H9 (cell line): ENCODE data around the gene IFIH1. TPM values are rescaled to one million over a fixed set of nuclear protein-coding genes. Genes with fewer than 3 reads are reported as not detected.

Experiments used
- DNase-seq: peaks from one replicate; pipeline ENCODE4 v3.0.0-alpha.2; 2017
- H2AFZ ChIP-seq: one replicate; pipeline ENCODE4 v1.6.1; 2013; ENCODE audit warnings: mild to moderate bottlenecking, low read length, control low read depth, moderate library complexity
- H2AK5ac ChIP-seq: 2 replicates; pipeline ENCODE4 v1.6.1; 2013; ENCODE audit warnings: low read length, control low read depth, mixed read lengths; ENCODE audit not compliant: insufficient read length
- H2BK120ac ChIP-seq: one replicate; pipeline ENCODE4 v1.6.1; 2013; ENCODE audit warnings: low read depth, mild to moderate bottlenecking, low read length, control low read depth, inconsistent platforms; ENCODE audit not compliant: poor library complexity, severe bottlenecking
- H2BK12ac ChIP-seq: 2 replicates; pipeline ENCODE4 v1.6.1; 2013; ENCODE audit warnings: low read length, control low read depth, mixed read lengths, low read depth; ENCODE audit not compliant: insufficient read length
- H2BK15ac ChIP-seq: 2 replicates; pipeline ENCODE4 v1.6.1; 2013; ENCODE audit warnings: low read depth, low read length, control low read depth
- H2BK20ac ChIP-seq: one replicate; pipeline ENCODE4 v1.6.1; 2013; ENCODE audit warnings: low read depth, mild to moderate bottlenecking, low read length, control low read depth, inconsistent platforms; ENCODE audit not compliant: poor library complexity, severe bottlenecking
- H2BK5ac ChIP-seq: 2 replicates; pipeline ENCODE4 v1.6.1; 2013; ENCODE audit warnings: low read length, control low read depth, mixed read lengths; ENCODE audit not compliant: insufficient read length
- H3K14ac ChIP-seq: 2 replicates; pipeline ENCODE4 v1.6.1; 2013; ENCODE audit warnings: low read length, control low read depth; ENCODE audit not compliant: insufficient read depth
- H3K18ac ChIP-seq: 2 replicates; pipeline ENCODE4 v1.6.1; 2013; ENCODE audit warnings: low read depth, mild to moderate bottlenecking, mixed read lengths, low read length, control low read depth; ENCODE audit not compliant: insufficient read length
- H3K23ac ChIP-seq: 2 replicates; pipeline ENCODE4 v1.6.1; 2013; ENCODE audit warnings: low read length, control low read depth, mixed read lengths, low read depth; ENCODE audit not compliant: insufficient read length
- H3K23me2 ChIP-seq: 2 replicates; pipeline ENCODE4 v1.6.1; 2013; ENCODE audit warnings: low read depth, mild to moderate bottlenecking, mixed read lengths, low read length, control low read depth; ENCODE audit not compliant: insufficient read length, poor library complexity, severe bottlenecking
- H3K27ac ChIP-seq: 2 replicates; pipeline ENCODE4 v1.5.1; 2013; ENCODE audit warnings: low read length, control low read depth, mixed read lengths, low read depth; ENCODE audit not compliant: insufficient read length
- H3K27me3 ChIP-seq: 2 replicates; pipeline ENCODE4 v1.6.1; 2013; ENCODE audit warnings: low read length, control low read depth, inconsistent platforms; ENCODE audit not compliant: insufficient read depth
- H3K4ac ChIP-seq: 2 replicates; pipeline ENCODE4 v1.6.1; 2013; ENCODE audit warnings: low read depth, mild to moderate bottlenecking, control low read depth, inconsistent platforms, low read length, moderate library complexity
- H3K4me1 ChIP-seq: 2 replicates; pipeline ENCODE4 v1.6.1; 2013; ENCODE audit warnings: low read length, control low read depth, inconsistent platforms; ENCODE audit not compliant: insufficient read depth
- H3K4me2 ChIP-seq: 2 replicates; pipeline ENCODE4 v1.6.1; 2013; ENCODE audit warnings: low read length, control low read depth, mixed read lengths; ENCODE audit not compliant: insufficient read length, insufficient read depth
- H3K56ac ChIP-seq: 2 replicates; pipeline ENCODE4 v1.6.1; 2013; ENCODE audit warnings: low read depth, mild to moderate bottlenecking, mixed read lengths, low read length, control low read depth; ENCODE audit not compliant: insufficient read length
- H3K79me1 ChIP-seq: 2 replicates; pipeline ENCODE4 v1.6.1; 2013; ENCODE audit warnings: low read depth, mild to moderate bottlenecking, moderate library complexity, low read length, control low read depth, inconsistent platforms; ENCODE audit not compliant: insufficient read depth, poor library complexity, severe bottlenecking
- H3K79me2 ChIP-seq: 2 replicates; pipeline ENCODE4 v1.6.1; 2013; ENCODE audit warnings: low read length, control low read depth, inconsistent platforms; ENCODE audit not compliant: insufficient read depth
- H3K9ac ChIP-seq: 2 replicates; pipeline ENCODE4 v1.6.1; 2013; ENCODE audit warnings: low read length, control low read depth, mixed read lengths; ENCODE audit not compliant: insufficient read length; ENCODE audit errors: extremely low read depth
- H3K9me3 ChIP-seq: one replicate; pipeline ENCODE4 v1.6.1; 2013; ENCODE audit warnings: low read depth, low read length, inconsistent platforms; ENCODE audit not compliant: control insufficient read depth
- H3T11ph ChIP-seq: one replicate; pipeline ENCODE4 v1.6.1; 2013; ENCODE audit warnings: mild to moderate bottlenecking, low read length, control low read depth, inconsistent platforms
- H4K20me1 ChIP-seq: one replicate; pipeline ENCODE4 v1.6.1; 2013; ENCODE audit not compliant: control insufficient read depth, insufficient read length, insufficient read depth
- H4K5ac ChIP-seq: 2 replicates; pipeline ENCODE4 v1.6.1; 2013; ENCODE audit warnings: low read depth, mild to moderate bottlenecking, mixed read lengths, low read length, control low read depth; ENCODE audit not compliant: insufficient read length
- H4K8ac ChIP-seq: replicated peaks from 2 replicates; pipeline ENCODE4 v1.6.1; 2013; ENCODE audit warnings: low read length, control low read depth, mixed read lengths, low read depth; ENCODE audit not compliant: insufficient read length
- H4K91ac ChIP-seq: 2 replicates; pipeline ENCODE4 v1.6.1; 2013; ENCODE audit warnings: low read depth, mild to moderate bottlenecking, moderate library complexity, mixed read lengths, low read length, control low read depth; ENCODE audit not compliant: insufficient read length
- H3K27ac Mint-ChIP-seq, 3 experiments: 2 replicates in 2 of 3; 3 replicates in 1 of 3; pipeline ENCODE4 v1.8.0; 2020 to 2021; ENCODE audit warnings: mixed read lengths in 3 of 3, mild to moderate bottlenecking in 1 of 3, moderate library complexity in 1 of 3
- H3K27me3 Mint-ChIP-seq: 2 replicates; pipeline ENCODE4 v1.8.0; 2021; ENCODE audit warnings: low read depth, mild to moderate bottlenecking, moderate library complexity, mixed read lengths
- H3K36me3 Mint-ChIP-seq, 3 experiments: 2 replicates in 2 of 3; 3 replicates in 1 of 3; pipeline ENCODE4 v1.8.0; 2020 to 2021; ENCODE audit warnings: low read depth in 3 of 3, mixed read lengths in 3 of 3; ENCODE audit not compliant: insufficient read depth in 1 of 3
- H3K4me1 Mint-ChIP-seq, 2 experiments: 2 replicates each; pipeline ENCODE4 v1.8.0; 2020; ENCODE audit warnings: mixed read lengths in 2 of 2
- H3K4me3 Mint-ChIP-seq, 2 experiments: 2 replicates in 1 of 2; 3 replicates in 1 of 2; pipeline ENCODE4 v1.8.0; 2020 to 2021; ENCODE audit warnings: mild to moderate bottlenecking in 2 of 2, mixed read lengths in 2 of 2, moderate library complexity in 1 of 2
- H3K9me3 Mint-ChIP-seq, 2 experiments: 2 replicates in 1 of 2; 3 replicates in 1 of 2; pipeline ENCODE4 v1.8.0; 2020; ENCODE audit warnings: mild to moderate bottlenecking in 2 of 2, mixed read lengths in 2 of 2, moderate library complexity in 1 of 2
- CTCF ChIP-seq: fragments of 200-600 bp; sonication (generic); conservative IDR thresholded peaks from 3 replicates; pipeline ENCODE4 v1.8.0; 2021; ENCODE audit warnings: antibody characterized with exemption, mild to moderate bottlenecking
- WGBS: extraction: QIAGEN DNeasy Blood & Tissue Kit; methylation state at CpG from one replicate; pipeline ENCODE4 v1.1.7; 2013; ENCODE audit warnings: missing lambda C conversion rate, low lambda C conversion rate, mixed read lengths; ENCODE audit not compliant: insufficient read length; ENCODE audit errors: extremely low coverage; 5-methylcytosine and 5-hydroxymethylcytosine counted together
- total RNA-seq: library from RNA; stranded (reverse); gene quantifications from 2 replicates; pipeline ENCODE4 v1.2.1, GENCODE V29; 2021

IFIH1 gene
- total RNA-seq, 1 experiment from 2014 or later = 0.81 TPM

- Histone ChIP-seq H3K4me1 (no peaks in the 10 kb centered on the region), H2BK120ac (no peak overlapping the region), H3K14ac (no peak overlapping the region), H3T11ph (no peak overlapping the region), H3K79me2 (no peaks in the 10 kb centered on the region), H3K27ac (no peak overlapping the region), H3K4me2 (no peak overlapping the region), H4K20me1 (no peaks in the 10 kb centered on the region), H4K5ac (no peak overlapping the region), H2AFZ (no peak overlapping the region), H2BK5ac (no peak overlapping the region), H3K23me2 (no peaks in the 10 kb centered on the region), H4K8ac (no peak overlapping the region), H3K9ac (no peak overlapping the region), H3K79me1 (no peaks in the 10 kb centered on the region), H3K56ac (no peak overlapping the region), H2BK20ac (no peak overlapping the region), H2BK15ac (no peak overlapping the region), H2BK12ac (no peak overlapping the region), H3K18ac (no peak overlapping the region), H3K23ac (no peak overlapping the region), H4K91ac (no peak overlapping the region), H3K4ac (no peak overlapping the region), H3K27me3 (no peaks in the 10 kb centered on the region), H2AK5ac (no peak overlapping the region), H3K9me3 (no peaks in the 10 kb centered on the region)
- WGBS = no CpG with 5 or more reads among the region's 4 CpGs
- H3K27me3 Mint-ChIP-seq = no peaks in the 10 kb centered on the region
- H3K4me1 Mint-ChIP-seq = peaks cover 8 to 9% of the 10 kb centered on the region in 2 experiments
- no peak for DNase-seq
- no peaks in the 10 kb centered on the region for H3K9me3 Mint-ChIP-seq
- H3K27ac Mint-ChIP-seq = peak overlapping the region in 2 of 3 experiments; percentile 5 to 58; a peak in 2 of 7 replicates
- no peak overlapping the region for H3K4me3 Mint-ChIP-seq
- no peaks in the 10 kb centered on the region for H3K36me3 Mint-ChIP-seq
- TF ChIP-seq CTCF = no peak
Measured at GRCh38 chr2:162261032-162261945, 57.2 kb downstream of the IFIH1 start.
